Measurements from ENCODE around the gene ITPKA. TPM values are rescaled to one million over a fixed set of nuclear protein-coding genes. Genes with fewer than 3 reads are reported as not detected.

The ITPKA gene
- total and polyA plus RNA-seq, 2 of the 13 experiments (the other 11 are each of a cell fraction or from before 2014, with no cell fraction given) = 13.2 to 41.3 TPM

DNA sequence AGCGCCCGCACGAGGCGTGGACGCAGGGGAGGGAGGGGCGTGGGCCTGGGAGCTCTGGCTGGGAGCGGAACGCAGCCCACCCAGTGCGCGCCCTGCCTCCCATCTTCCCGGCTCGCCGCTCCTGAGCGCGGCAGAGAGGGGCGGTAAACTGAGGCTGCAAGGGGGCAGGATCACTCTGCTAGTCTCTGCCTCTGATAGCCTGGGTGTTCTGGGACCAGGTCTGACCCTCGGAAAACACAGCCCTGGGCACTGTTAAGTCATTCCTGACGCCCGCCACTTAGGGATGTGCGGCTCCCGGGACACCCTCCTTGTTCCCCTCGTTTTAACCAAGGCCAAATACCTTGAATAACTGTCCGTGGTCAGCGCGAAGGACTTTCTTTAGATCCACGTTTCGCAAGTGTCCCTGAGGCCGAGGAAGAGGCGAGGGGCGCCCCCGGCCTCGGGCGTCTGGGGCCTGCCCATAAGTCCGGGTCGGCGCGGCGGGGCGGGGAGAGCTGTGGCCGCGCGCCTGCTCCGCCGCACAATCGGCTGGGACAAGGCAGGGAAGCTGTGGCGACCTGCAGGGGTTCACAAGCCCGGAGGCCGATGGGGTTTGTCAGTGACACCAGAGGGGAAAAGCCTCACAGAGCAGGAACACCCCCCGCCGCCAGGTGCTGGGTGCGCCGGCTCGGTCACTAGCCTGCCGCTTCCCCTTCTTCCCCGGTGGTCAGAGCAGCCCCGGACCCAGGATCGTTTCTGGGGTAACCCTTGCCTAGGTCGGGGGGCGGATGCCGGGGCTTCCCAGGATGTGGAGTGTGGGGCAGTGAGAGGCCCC, 1.5 kb downstream of the ITPKA start (continued):
- 0 out of 2 replicates have a peak, but pooled peaks have one; percentile 13 for TF ChIP-seq ZFAT (CRISPR knock-in tag; conservative IDR thresholded peaks at IDR 0.05)
- no peak for TF ChIP-seq ZNF382 (CRISPR knock-in tag; IDR thresholded peaks at IDR 0.05; ENCODE audit: borderline replicate concordance)
- no peak for TF ChIP-seq SMARCC2 (IDR thresholded peaks at IDR 0.05)
- no peak for TF ChIP-seq ZNF274 (CRISPR knock-in tag; IDR thresholded peaks at IDR 0.05)
- TF ChIP-seq CBX1 (IDR thresholded peaks at IDR 0.05; ENCODE audit: low read depth) = no peak
- TF ChIP-seq ONECUT2 (CRISPR knock-in tag; IDR thresholded peaks at IDR 0.05) = no peak
- TF ChIP-seq KAT8 (CRISPR knock-in tag; IDR thresholded peaks at IDR 0.05) = no peak
- TF ChIP-seq, protein P1, sequence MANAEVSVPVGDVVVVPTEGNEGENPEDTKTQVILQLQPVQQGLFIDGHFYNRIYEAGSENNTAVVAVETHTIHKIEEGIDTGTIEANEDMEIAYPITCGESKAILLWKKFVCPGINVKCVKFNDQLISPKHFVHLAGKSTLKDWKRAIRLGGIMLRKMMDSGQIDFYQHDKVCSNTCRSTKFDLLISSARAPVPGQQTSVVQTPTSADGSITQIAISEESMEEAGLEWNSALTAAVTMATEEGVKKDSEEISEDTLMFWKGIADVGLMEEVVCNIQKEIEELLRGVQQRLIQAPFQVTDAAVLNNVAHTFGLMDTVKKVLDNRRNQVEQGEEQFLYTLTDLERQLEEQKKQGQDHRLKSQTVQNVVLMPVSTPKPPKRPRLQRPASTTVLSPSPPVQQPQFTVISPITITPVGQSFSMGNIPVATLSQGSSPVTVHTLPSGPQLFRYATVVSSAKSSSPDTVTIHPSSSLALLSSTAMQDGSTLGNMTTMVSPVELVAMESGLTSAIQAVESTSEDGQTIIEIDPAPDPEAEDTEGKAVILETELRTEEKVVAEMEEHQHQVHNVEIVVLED (CRISPR knock-in tag; IDR thresholded peaks at IDR 0.05; ENCODE audit: borderline replicate concordance) = no peak
- TF ChIP-seq, protein P2, sequence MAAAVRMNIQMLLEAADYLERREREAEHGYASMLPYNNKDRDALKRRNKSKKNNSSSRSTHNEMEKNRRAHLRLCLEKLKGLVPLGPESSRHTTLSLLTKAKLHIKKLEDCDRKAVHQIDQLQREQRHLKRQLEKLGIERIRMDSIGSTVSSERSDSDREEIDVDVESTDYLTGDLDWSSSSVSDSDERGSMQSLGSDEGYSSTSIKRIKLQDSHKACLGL (CRISPR knock-in tag; IDR thresholded peaks at IDR 0.05) = no peak
- no peak for TF ChIP-seq NFIB (CRISPR knock-in tag; IDR thresholded peaks at IDR 0.05; ENCODE audit: borderline replicate concordance)
- TF ChIP-seq SP2 (CRISPR knock-in tag; IDR thresholded peaks at IDR 0.05) = no peak
- TF ChIP-seq SNAI1 (CRISPR knock-in tag; IDR thresholded peaks at IDR 0.05; ENCODE audit: borderline replicate concordance) = no peak
- TF ChIP-seq NFKB2 (CRISPR knock-in tag; IDR thresholded peaks at IDR 0.05; ENCODE audit: borderline replicate concordance) = no peak
- TF ChIP-seq ZNF251 (CRISPR knock-in tag; IDR thresholded peaks at IDR 0.05) = no peak
- no peak for TF ChIP-seq ZNF776 (CRISPR knock-in tag; IDR thresholded peaks at IDR 0.05)
- TF ChIP-seq TOE1 (CRISPR knock-in tag; IDR thresholded peaks at IDR 0.05) = no peak
- no peak for TF ChIP-seq ZFP41 (CRISPR knock-in tag; IDR thresholded peaks at IDR 0.05; ENCODE audit: borderline replicate concordance)
- no peak for TF ChIP-seq ZNF589 (CRISPR knock-in tag; conservative IDR thresholded peaks at IDR 0.05)
- TF ChIP-seq NFKBIZ (CRISPR knock-in tag; IDR thresholded peaks at IDR 0.05) = 0 out of 2 replicates have a peak, but pooled peaks have one; percentile 6
- TF ChIP-seq REL (CRISPR knock-in tag; conservative IDR thresholded peaks at IDR 0.05) = no peak
- TF ChIP-seq ZNF570 (CRISPR knock-in tag; IDR thresholded peaks at IDR 0.05; ENCODE audit: borderline replicate concordance) = no peak
- TF ChIP-seq KLF13 (CRISPR knock-in tag; IDR thresholded peaks at IDR 0.05) = no peak
- TF ChIP-seq ZNF564 (CRISPR knock-in tag; IDR thresholded peaks at IDR 0.05) = no peak
- TF ChIP-seq, protein P3, sequence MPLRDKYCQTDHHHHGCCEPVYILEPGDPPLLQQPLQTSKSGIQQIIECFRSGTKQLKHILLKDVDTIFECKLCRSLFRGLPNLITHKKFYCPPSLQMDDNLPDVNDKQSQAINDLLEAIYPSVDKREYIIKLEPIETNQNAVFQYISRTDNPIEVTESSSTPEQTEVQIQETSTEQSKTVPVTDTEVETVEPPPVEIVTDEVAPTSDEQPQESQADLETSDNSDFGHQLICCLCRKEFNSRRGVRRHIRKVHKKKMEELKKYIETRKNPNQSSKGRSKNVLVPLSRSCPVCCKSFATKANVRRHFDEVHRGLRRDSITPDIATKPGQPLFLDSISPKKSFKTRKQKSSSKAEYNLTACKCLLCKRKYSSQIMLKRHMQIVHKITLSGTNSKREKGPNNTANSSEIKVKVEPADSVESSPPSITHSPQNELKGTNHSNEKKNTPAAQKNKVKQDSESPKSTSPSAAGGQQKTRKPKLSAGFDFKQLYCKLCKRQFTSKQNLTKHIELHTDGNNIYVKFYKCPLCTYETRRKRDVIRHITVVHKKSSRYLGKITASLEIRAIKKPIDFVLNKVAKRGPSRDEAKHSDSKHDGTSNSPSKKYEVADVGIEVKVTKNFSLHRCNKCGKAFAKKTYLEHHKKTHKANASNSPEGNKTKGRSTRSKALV (CRISPR knock-in tag; IDR thresholded peaks at IDR 0.05) = 0 out of 2 replicates have a peak, but pooled peaks have one; percentile 19
- TF ChIP-seq, protein P4, sequence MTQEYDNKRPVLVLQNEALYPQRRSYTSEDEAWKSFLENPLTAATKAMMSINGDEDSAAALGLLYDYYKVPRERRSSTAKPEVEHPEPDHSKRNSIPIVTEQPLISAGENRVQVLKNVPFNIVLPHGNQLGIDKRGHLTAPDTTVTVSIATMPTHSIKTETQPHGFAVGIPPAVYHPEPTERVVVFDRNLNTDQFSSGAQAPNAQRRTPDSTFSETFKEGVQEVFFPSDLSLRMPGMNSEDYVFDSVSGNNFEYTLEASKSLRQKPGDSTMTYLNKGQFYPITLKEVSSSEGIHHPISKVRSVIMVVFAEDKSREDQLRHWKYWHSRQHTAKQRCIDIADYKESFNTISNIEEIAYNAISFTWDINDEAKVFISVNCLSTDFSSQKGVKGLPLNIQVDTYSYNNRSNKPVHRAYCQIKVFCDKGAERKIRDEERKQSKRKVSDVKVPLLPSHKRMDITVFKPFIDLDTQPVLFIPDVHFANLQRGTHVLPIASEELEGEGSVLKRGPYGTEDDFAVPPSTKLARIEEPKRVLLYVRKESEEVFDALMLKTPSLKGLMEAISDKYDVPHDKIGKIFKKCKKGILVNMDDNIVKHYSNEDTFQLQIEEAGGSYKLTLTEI (CRISPR knock-in tag; conservative IDR thresholded peaks at IDR 0.05) = no peak
- no peak for TF ChIP-seq CENPX (CRISPR knock-in tag; IDR thresholded peaks at IDR 0.05)
